Osteocyte (in vitro differentiated cells): ENCODE measurements around the gene ARFIP2. TPM values are rescaled to one million over a fixed set of nuclear protein-coding genes. Genes with fewer than 3 reads are reported as not detected.

ENCODE experiments used
- DNase-seq: peaks from one replicate; pipeline ENCODE4 v3.0.0; 2021; ENCODE audit warnings: mixed read lengths; ENCODE audit not compliant: unreplicated experiment; ENCODE audit errors: extremely low spot score
- H3K27ac Mint-ChIP-seq: one replicate; pipeline ENCODE4 v1.8.0; 2021; ENCODE audit warnings: mild to moderate bottlenecking, mixed read lengths; ENCODE audit not compliant: unreplicated experiment
- H3K27me3 Mint-ChIP-seq: one replicate; pipeline ENCODE4 v1.8.0; 2021; ENCODE audit warnings: mixed read lengths; ENCODE audit not compliant: unreplicated experiment
- H3K36me3 Mint-ChIP-seq: one replicate; pipeline ENCODE4 v1.8.0; 2021; ENCODE audit warnings: mixed read lengths; ENCODE audit not compliant: unreplicated experiment
- H3K4me1 Mint-ChIP-seq: one replicate; pipeline ENCODE4 v1.8.0; 2021; ENCODE audit warnings: mixed read lengths; ENCODE audit not compliant: unreplicated experiment
- H3K4me3 Mint-ChIP-seq: one replicate; pipeline ENCODE4 v1.8.0; 2021; ENCODE audit warnings: mild to moderate bottlenecking, moderate library complexity, mixed read lengths; ENCODE audit not compliant: unreplicated experiment
- H3K9me3 Mint-ChIP-seq: one replicate; pipeline ENCODE4 v1.8.0; 2021; ENCODE audit warnings: mixed read lengths; ENCODE audit not compliant: unreplicated experiment
- total RNA-seq: library from RNA; stranded (reverse); gene quantifications from 2 replicates; pipeline ENCODE4 v1.2.1, GENCODE V29; 2021
- TF ChIP-seq, protein P1 (sequence below): fragments of 200-600 bp; sonication (generic); IDR thresholded peaks from 2 replicates; pipeline ENCODE4 v1.5.0; 2021; ENCODE audit warnings: antibody characterized with exemption, mild to moderate bottlenecking, moderate library complexity

ARFIP2 gene
- total RNA-seq, 1 donor from 2014 or later: 64.6 TPM

DNA sequence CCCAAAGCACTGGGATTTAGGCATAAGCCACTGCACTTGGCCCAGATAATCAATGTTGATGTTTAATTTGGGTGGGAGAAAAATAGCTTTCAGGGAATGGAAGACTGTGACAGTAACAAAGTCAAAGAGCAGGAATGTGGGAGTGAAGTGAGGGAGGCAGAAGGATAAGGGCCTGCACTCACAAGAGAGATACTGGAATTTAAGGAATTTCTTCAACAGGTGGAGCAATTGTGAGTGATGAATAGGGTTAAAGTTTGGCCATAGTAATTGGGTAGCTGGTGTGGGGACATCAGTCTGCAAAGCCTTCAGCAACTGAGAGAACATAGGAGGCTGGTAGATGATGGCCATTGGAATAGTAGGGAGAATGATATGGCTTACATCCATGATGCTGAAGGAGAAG is 53.6 kb downstream of the ARFIP2 start:
- H3K27me3 Mint-ChIP-seq: peaks cover 28% of the 10 kb centered on the region
- H3K4me1 Mint-ChIP-seq: peaks cover 5% of the 10 kb centered on the region
- no peaks in the 10 kb centered on the region for H3K36me3 Mint-ChIP-seq
- DNase-seq: no peak
- no peak overlapping the region for H3K27ac Mint-ChIP-seq
- no peaks in the 10 kb centered on the region for H3K9me3 Mint-ChIP-seq
- TF ChIP-seq, protein P1, sequence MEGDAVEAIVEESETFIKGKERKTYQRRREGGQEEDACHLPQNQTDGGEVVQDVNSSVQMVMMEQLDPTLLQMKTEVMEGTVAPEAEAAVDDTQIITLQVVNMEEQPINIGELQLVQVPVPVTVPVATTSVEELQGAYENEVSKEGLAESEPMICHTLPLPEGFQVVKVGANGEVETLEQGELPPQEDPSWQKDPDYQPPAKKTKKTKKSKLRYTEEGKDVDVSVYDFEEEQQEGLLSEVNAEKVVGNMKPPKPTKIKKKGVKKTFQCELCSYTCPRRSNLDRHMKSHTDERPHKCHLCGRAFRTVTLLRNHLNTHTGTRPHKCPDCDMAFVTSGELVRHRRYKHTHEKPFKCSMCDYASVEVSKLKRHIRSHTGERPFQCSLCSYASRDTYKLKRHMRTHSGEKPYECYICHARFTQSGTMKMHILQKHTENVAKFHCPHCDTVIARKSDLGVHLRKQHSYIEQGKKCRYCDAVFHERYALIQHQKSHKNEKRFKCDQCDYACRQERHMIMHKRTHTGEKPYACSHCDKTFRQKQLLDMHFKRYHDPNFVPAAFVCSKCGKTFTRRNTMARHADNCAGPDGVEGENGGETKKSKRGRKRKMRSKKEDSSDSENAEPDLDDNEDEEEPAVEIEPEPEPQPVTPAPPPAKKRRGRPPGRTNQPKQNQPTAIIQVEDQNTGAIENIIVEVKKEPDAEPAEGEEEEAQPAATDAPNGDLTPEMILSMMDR: no peak
- H3K4me3 Mint-ChIP-seq: no peak overlapping the region

Other genes starting within 250 kb of the ARFIP2 start
- gene FHIP1B, start 246.7 kb downstream of the ARFIP2 start, total RNA-seq: 23.3 and 25.6 TPM in 2 replicates
- not detected in 2 replicates for gene CNGA4, start 242.2 kb downstream of the ARFIP2 start, total RNA-seq
- gene CCKBR, start 221.5 kb downstream of the ARFIP2 start, total RNA-seq: not detected in 2 replicates
- 30.7 and 32.0 TPM in 2 replicates for gene CAVIN3, start 160.8 kb downstream of the ARFIP2 start, total RNA-seq
- 93.0 and 106 TPM in 2 replicates for gene SMPD1, start 90.9 kb downstream of the ARFIP2 start, total RNA-seq
- 52.5 and 57.7 TPM in 2 replicates for gene APBB1, start 62.2 kb downstream of the ARFIP2 start, total RNA-seq
- gene HPX, start 40.3 kb downstream of the ARFIP2 start, total RNA-seq: 1.4 and 1.9 TPM in 2 replicates
- 30.7 and 32.5 TPM in 2 replicates for gene TRIM3, start 7.4 kb downstream of the ARFIP2 start, total RNA-seq
- 25.1 and 27.0 TPM in 2 replicates for gene TIMM10B, start 170 bp upstream of the ARFIP2 start, total RNA-seq
- 6.6 and 8.7 TPM in 2 replicates for gene DNHD1, start 15.9 kb upstream of the ARFIP2 start, total RNA-seq
- 15.3 and 17.8 TPM in 2 replicates for gene RRP8, start 122.3 kb upstream of the ARFIP2 start, total RNA-seq
- 192 and 209 TPM in 2 replicates for gene ILK, start 122.4 kb upstream of the ARFIP2 start, total RNA-seq
- 93.4 and 100 TPM in 2 replicates for gene TAF10, start 130.9 kb upstream of the ARFIP2 start, total RNA-seq
- gene TPP1, start 138.1 kb upstream of the ARFIP2 start, total RNA-seq: 157 and 171 TPM in 2 replicates
- gene DCHS1, start 174.5 kb upstream of the ARFIP2 start, total RNA-seq: 63.0 and 63.3 TPM in 2 replicates
- gene MRPL17, start 202.0 kb upstream of the ARFIP2 start, total RNA-seq: 47.8 and 49.8 TPM in 2 replicates